Body of pancreas (tissue), 4 donors: Measurements from ENCODE around the gene THSD7B.

Experiments
- POLR2A ChIP-seq, 3 donors: fragments of 450-650 bp; IDR thresholded peaks; one replicate each; pipeline ENCODE4 v1.6.1; 2016; ENCODE audit warnings: antibody characterized with exemption in 3 of 3, mild to moderate bottlenecking in 2 of 3
- TF ChIP-seq, protein P1 (sequence below), 7 experiments: fragments of 450-650 bp in 4 of 7; fragments of 200-600 bp in 3 of 7; sonication (generic) in 3 of 7; IDR thresholded peaks; one replicate each; pipeline ENCODE4 v1.5.1; 2016 to 2019; ENCODE audit warnings: antibody characterized with exemption in 7 of 7

DNA sequence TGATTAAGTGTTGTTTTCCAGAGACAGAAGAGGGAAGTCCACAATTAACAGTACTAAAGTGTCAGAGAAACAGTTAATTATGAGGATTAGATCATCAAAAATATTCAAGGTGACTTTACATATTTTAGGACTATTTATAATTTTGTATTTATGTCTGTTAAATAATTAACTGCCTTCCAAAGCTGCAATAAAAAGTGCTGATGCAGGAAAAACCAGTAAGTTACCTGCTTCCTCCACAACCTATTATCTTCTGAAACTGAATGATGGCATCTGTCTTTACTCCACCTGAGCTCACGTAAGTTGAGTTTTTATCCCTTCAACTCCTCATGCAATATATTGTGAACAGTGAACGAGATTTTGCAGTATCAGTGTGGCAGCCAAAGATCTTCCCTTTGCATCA is 570.7 kb downstream of the THSD7B start:
- TF ChIP-seq, protein P1, sequence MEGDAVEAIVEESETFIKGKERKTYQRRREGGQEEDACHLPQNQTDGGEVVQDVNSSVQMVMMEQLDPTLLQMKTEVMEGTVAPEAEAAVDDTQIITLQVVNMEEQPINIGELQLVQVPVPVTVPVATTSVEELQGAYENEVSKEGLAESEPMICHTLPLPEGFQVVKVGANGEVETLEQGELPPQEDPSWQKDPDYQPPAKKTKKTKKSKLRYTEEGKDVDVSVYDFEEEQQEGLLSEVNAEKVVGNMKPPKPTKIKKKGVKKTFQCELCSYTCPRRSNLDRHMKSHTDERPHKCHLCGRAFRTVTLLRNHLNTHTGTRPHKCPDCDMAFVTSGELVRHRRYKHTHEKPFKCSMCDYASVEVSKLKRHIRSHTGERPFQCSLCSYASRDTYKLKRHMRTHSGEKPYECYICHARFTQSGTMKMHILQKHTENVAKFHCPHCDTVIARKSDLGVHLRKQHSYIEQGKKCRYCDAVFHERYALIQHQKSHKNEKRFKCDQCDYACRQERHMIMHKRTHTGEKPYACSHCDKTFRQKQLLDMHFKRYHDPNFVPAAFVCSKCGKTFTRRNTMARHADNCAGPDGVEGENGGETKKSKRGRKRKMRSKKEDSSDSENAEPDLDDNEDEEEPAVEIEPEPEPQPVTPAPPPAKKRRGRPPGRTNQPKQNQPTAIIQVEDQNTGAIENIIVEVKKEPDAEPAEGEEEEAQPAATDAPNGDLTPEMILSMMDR (IDR thresholded peaks at IDR 0.05) = no peak
- TF ChIP-seq POLR2A (IDR thresholded peaks at IDR 0.05) = no peak
